Upper lobe of left lung (tissue), 6 donors: ENCODE results near the gene ROBO1. TPM values are rescaled to one million over a fixed set of nuclear protein-coding genes. Genes with fewer than 3 reads are reported as not detected.

Experiments used
- ATAC-seq, 2 donors: fragments of 200-7000 bp; cut with Tn5 transposase; one replicate each; pipeline ENCODE4 v1.9.1; 2022; ENCODE audit warnings: mild to moderate bottlenecking in 2 of 2, moderate library complexity in 2 of 2; ENCODE audit not compliant: low FRiP score in 2 of 2
- DNase-seq, 2 donors: peaks; one replicate each; pipeline ENCODE4 v3.0.0-alpha.2; 2019 to 2020
- H3K27ac ChIP-seq, 4 donors: fragments of 200-600 bp; sonication (generic); one replicate each; pipeline ENCODE4 v1.5.1; 2016 to 2019
- H3K27me3 ChIP-seq, 4 donors: fragments of 200-600 bp; sonication (generic); one replicate each; pipeline ENCODE4 v1.5.1; 2017 to 2019
- H3K36me3 ChIP-seq, 4 donors: fragments of 200-600 bp; sonication (generic); one replicate each; pipeline ENCODE4 v1.5.1; 2016 to 2019
- H3K4me1 ChIP-seq, 4 donors: fragments of 200-600 bp; sonication (generic); one replicate each; pipeline ENCODE4 v1.5.1; 2018 to 2019
- H3K4me3 ChIP-seq, 4 donors: fragments of 200-600 bp; sonication (generic); one replicate each; pipeline ENCODE4 v1.5.1; 2017 to 2019; ENCODE audit warnings: mild to moderate bottlenecking in 2 of 4, moderate library complexity in 1 of 4
- H3K9me3 ChIP-seq, 4 donors: fragments of 200-600 bp; sonication (generic); one replicate each; pipeline ENCODE4 v1.5.1; 2018 to 2019
- CTCF ChIP-seq, 6 experiments: fragments of 450-650 bp in 4 of 6; fragments of 200-600 bp in 2 of 6; sonication (generic) in 2 of 6; IDR thresholded peaks; one replicate each; pipeline ENCODE4 v1.5.1; 2016 to 2019; ENCODE audit warnings: antibody characterized with exemption in 6 of 6
- EP300 ChIP-seq, 4 donors: sonication (generic); formaldehyde crosslinking; IDR thresholded peaks; one replicate each; pipeline ENCODE4 v1.5.1; 2017; ENCODE audit warnings: antibody characterized with exemption in 4 of 4, control low read depth in 2 of 4
- POLR2A ChIP-seq, 4 donors: fragments of 450-650 bp; IDR thresholded peaks; one replicate each; pipeline ENCODE4 v1.5.1; 2016 to 2017; ENCODE audit warnings: antibody characterized with exemption in 4 of 4, mild to moderate bottlenecking in 2 of 4
- POLR2AphosphoS5 ChIP-seq, 2 donors: sonication (generic); formaldehyde crosslinking; IDR thresholded peaks; one replicate each; pipeline ENCODE4 v1.5.1; 2017; ENCODE audit warnings: antibody characterized with exemption in 2 of 2
- WGBS, 2 donors: methylation state at CpG; one replicate each; pipeline ENCODE4 v1.1.5; 2017 to 2018; 5-methylcytosine and 5-hydroxymethylcytosine counted together
- total RNA-seq, 6 donors: library from RNA; depleted of rRNA in 4 of 6; stranded (reverse); fragments of >200 nt in 4 of 6; gene quantifications; one replicate each; pipeline versions ENCODE4 v1.1.0 to v1.2.1, GENCODE V29; 2016 to 2021
- donor health status: DM: no; HTN: no; CAD: no; lungs with moderate emphysema.
- donor health status: DM: no; HTN: yes; CAD: no; lungs with severe emphysema.

ROBO1 gene
- total RNA-seq, 6 donors from 2014 or later = 10.5 to 29.0 (median 18.0) TPM

- TF ChIP-seq EP300 (IDR thresholded peaks at IDR 0.05) = no peak
- TF ChIP-seq POLR2A (IDR thresholded peaks at IDR 0.05) = no peak
- no peak for TF ChIP-seq CTCF (IDR thresholded peaks at IDR 0.05)
- TF ChIP-seq POLR2AphosphoS5 (IDR thresholded peaks at IDR 0.05) = no peak
- no peaks in the 10 kb centered on the region for H3K4me1 ChIP-seq
- no peaks in the 10 kb centered on the region for H3K36me3 ChIP-seq
- ATAC-seq = no peak
- no peak for DNase-seq
- H3K9me3 ChIP-seq = no peaks in the 10 kb centered on the region
- 79 to 83% methylated on average over 4 of the region's 4 CpGs for WGBS, 2 donors
- no peak overlapping the region for H3K27ac ChIP-seq
- H3K27me3 ChIP-seq = no peaks in the 10 kb centered on the region
- no peak overlapping the region for H3K4me3 ChIP-seq
Measured at GRCh38 chr3:78858910-78859309, 908.9 kb downstream of the ROBO1 start.

- H3K9me3 ChIP-seq = no peaks in the 10 kb centered on the region
- TF ChIP-seq CTCF (IDR thresholded peaks at IDR 0.05) (no peak), EP300 (IDR thresholded peaks at IDR 0.05) (no peak), POLR2A (IDR thresholded peaks at IDR 0.05) (no peak), POLR2AphosphoS5 (IDR thresholded peaks at IDR 0.05) (no peak)
- 39 to 44% methylated on average over 1 of the region's 1 CpG for WGBS, 2 donors
- no peaks in the 10 kb centered on the region for H3K36me3 ChIP-seq
- no peak for DNase-seq
- H3K27me3 ChIP-seq = no peaks in the 10 kb centered on the region
- H3K4me1 ChIP-seq = no peaks in the 10 kb centered on the region
- H3K4me3 ChIP-seq = no peak overlapping the region
- H3K27ac ChIP-seq = no peak overlapping the region
- no peak for ATAC-seq
Measured at GRCh38 chr3:78858174-78858573, 909.6 kb downstream of the ROBO1 start.

GRCh38 chr3:78857494-78858111 is 910.2 kb downstream of the ROBO1 start:
- Histone ChIP-seq H3K9me3 (no peaks in the 10 kb centered on the region), H3K27ac (no peak overlapping the region), H3K27me3 (no peaks in the 10 kb centered on the region), H3K4me3 (no peak overlapping the region), H3K36me3 (no peaks in the 10 kb centered on the region), H3K4me1 (no peaks in the 10 kb centered on the region)
- 86 to 89% methylated on average over 6 of the region's 6 CpGs for WGBS, 2 donors
- no peak for TF ChIP-seq POLR2A (IDR thresholded peaks at IDR 0.05)
- no peak for TF ChIP-seq POLR2AphosphoS5 (IDR thresholded peaks at IDR 0.05)
- TF ChIP-seq EP300 (IDR thresholded peaks at IDR 0.05) = no peak
- no peak for TF ChIP-seq CTCF (IDR thresholded peaks at IDR 0.05)
- DNase-seq (no peak), ATAC-seq (no peak)

GRCh38 chr3:78856164-78856563 is 911.6 kb downstream of the ROBO1 start:
- 73 to 78% methylated on average over 2 of the region's 2 CpGs for WGBS, 2 donors
- Histone ChIP-seq H3K27ac (no peak overlapping the region), H3K4me1 (no peaks in the 10 kb centered on the region), H3K9me3 (no peaks in the 10 kb centered on the region), H3K36me3 (no peaks in the 10 kb centered on the region), H3K4me3 (no peak overlapping the region), H3K27me3 (no peaks in the 10 kb centered on the region)
- no peak for DNase-seq
- no peak for ATAC-seq
- TF ChIP-seq POLR2AphosphoS5 (IDR thresholded peaks at IDR 0.05) = no peak

- no peaks in the 10 kb centered on the region for H3K4me1 ChIP-seq
- no peaks in the 10 kb centered on the region for H3K36me3 ChIP-seq
- H3K27me3 ChIP-seq = no peaks in the 10 kb centered on the region
- ATAC-seq = no peak
- H3K4me3 ChIP-seq = no peak overlapping the region
- 91 to 92% methylated on average over 5 of the region's 5 CpGs for WGBS, 2 donors
- DNase-seq = no peak
- H3K27ac ChIP-seq = no peak overlapping the region
- TF ChIP-seq POLR2A (IDR thresholded peaks at IDR 0.05) (no peak), CTCF (IDR thresholded peaks at IDR 0.05) (no peak), POLR2AphosphoS5 (IDR thresholded peaks at IDR 0.05) (no peak)
- no peaks in the 10 kb centered on the region for H3K9me3 ChIP-seq
Measured at GRCh38 chr3:78855190-78855589, 912.6 kb downstream of the ROBO1 start.
